ENCODE measurements around the gene ARHGAP27.

The ARHGAP27 gene

GRCh38 chr17:45436625-45437464 is 4.2 kb upstream of the ARHGAP27 start:
- Histone ChIP-seq H3K4me3 (ENCODE audit: low read depth, low read length) (no peak overlapping the region), H3K36me3 (replicated peaks) (no peaks in the 10 kb centered on the region), H3K27me3 (replicated peaks) (no peaks in the 10 kb centered on the region), H3K27ac (no peak overlapping the region)
- TF ChIP-seq CTCF (IDR thresholded peaks at IDR 0.05; ENCODE audit: low read depth, low read length, missing control alignments), result no peak
- in situ Hi-C loops (cut with HindIII; ENCODE audit: low pct_ligation_motif_present, low sequenced_read_pairs), result no loop called here
- DNase-seq, result no peak

GRCh38 chr17:45436161-45436560 is 3.5 kb upstream of the ARHGAP27 start:
- DNase-seq, result no peak
- in situ Hi-C loops (cut with HindIII; ENCODE audit: low pct_ligation_motif_present, low sequenced_read_pairs), result no loop called here
- no peak overlapping the region for H3K27ac ChIP-seq
- H3K4me3 ChIP-seq (ENCODE audit: low read depth, low read length), result no peak overlapping the region
- H3K36me3 ChIP-seq (replicated peaks), result no peaks in the 10 kb centered on the region
- H3K27me3 ChIP-seq (replicated peaks), result peaks cover 1% of the 10 kb centered on the region
- no peak for TF ChIP-seq CTCF (IDR thresholded peaks at IDR 0.05; ENCODE audit: low read depth, low read length, missing control alignments)

- no peaks in the 10 kb centered on the region for H3K36me3 ChIP-seq (replicated peaks)
- no peak for DNase-seq
- in situ Hi-C loops (cut with HindIII; ENCODE audit: low pct_ligation_motif_present, low sequenced_read_pairs), result no loop called here
- no peak overlapping the region for H3K4me3 ChIP-seq (ENCODE audit: low read depth, low read length)
- H3K27me3 ChIP-seq (replicated peaks), result peaks cover 6% of the 10 kb centered on the region
- TF ChIP-seq CTCF (IDR thresholded peaks at IDR 0.05; ENCODE audit: low read depth, low read length, missing control alignments), result no peak
- H3K27ac ChIP-seq, result no peak overlapping the region
Observed at GRCh38 chr17:45435481-45435880, 2.8 kb upstream of the ARHGAP27 start.

- Histone ChIP-seq H3K36me3 (replicated peaks) (no peaks in the 10 kb centered on the region), H3K27me3 (replicated peaks) (peaks cover 30% of the 10 kb centered on the region), H3K27ac (no peak overlapping the region), H3K4me3 (ENCODE audit: low read depth, low read length) (no peak overlapping the region)
- in situ Hi-C loops (cut with HindIII; ENCODE audit: low pct_ligation_motif_present, low sequenced_read_pairs), result no loop called here
- DNase-seq, result no peak
- TF ChIP-seq CTCF (IDR thresholded peaks at IDR 0.05; ENCODE audit: low read depth, low read length, missing control alignments), result no peak
Observed at GRCh38 chr17:45433159-45433535, 477 bp upstream of the ARHGAP27 start.

- H3K27me3 ChIP-seq (replicated peaks), result peaks cover 30% of the 10 kb centered on the region
Observed at GRCh38 chr17:45431531-45432404, 902 bp downstream of the ARHGAP27 start.

More at GRCh38 chr17:45431531-45432404, 902 bp downstream of the ARHGAP27 start:
- peak overlapping the region; percentile 50 for H3K4me3 ChIP-seq (ENCODE audit: low read depth, low read length)
- no peaks in the 10 kb centered on the region for H3K36me3 ChIP-seq (replicated peaks)
- no peak overlapping the region for H3K27ac ChIP-seq
- no peak for DNase-seq
- in situ Hi-C loops (cut with HindIII; ENCODE audit: low pct_ligation_motif_present, low sequenced_read_pairs), result no loop called here
- no peak for TF ChIP-seq CTCF (IDR thresholded peaks at IDR 0.05; ENCODE audit: low read depth, low read length, missing control alignments)

All from brain microvascular endothelial cell (primary cell).